22Rv1 (cell line): ENCODE results near the gene ITM2C.

Source experiments
- CTCF ChIP-seq: fragments of 450-650 bp; IDR thresholded peaks from 2 replicates; pipeline ENCODE4 v1.5.1; 2017; ENCODE audit warnings: mild to moderate bottlenecking
- ZFX ChIP-seq: fragments of 450-650 bp; IDR thresholded peaks from 2 replicates; pipeline ENCODE4 v1.6.1; 2017; ENCODE audit warnings: antibody characterized with exemption, borderline replicate concordance

- TF ChIP-seq CTCF (no peak), ZFX (no peak)
Observed at GRCh38 chr2:230865307-230865765, 594 bp downstream of the ITM2C start.
